ENCODE data around the gene PKP2. TPM values are rescaled to one million over a fixed set of nuclear protein-coding genes. Genes with fewer than 3 reads are reported as not detected.

PKP2 gene
- total and polyA plus RNA-seq, 9 of the 15 experiments (the other 6 are each of a cell fraction or from before 2014, with no cell fraction given), result 1.6 to 4.2 (median 2.8) TPM

- TF ChIP-seq, protein P1, sequence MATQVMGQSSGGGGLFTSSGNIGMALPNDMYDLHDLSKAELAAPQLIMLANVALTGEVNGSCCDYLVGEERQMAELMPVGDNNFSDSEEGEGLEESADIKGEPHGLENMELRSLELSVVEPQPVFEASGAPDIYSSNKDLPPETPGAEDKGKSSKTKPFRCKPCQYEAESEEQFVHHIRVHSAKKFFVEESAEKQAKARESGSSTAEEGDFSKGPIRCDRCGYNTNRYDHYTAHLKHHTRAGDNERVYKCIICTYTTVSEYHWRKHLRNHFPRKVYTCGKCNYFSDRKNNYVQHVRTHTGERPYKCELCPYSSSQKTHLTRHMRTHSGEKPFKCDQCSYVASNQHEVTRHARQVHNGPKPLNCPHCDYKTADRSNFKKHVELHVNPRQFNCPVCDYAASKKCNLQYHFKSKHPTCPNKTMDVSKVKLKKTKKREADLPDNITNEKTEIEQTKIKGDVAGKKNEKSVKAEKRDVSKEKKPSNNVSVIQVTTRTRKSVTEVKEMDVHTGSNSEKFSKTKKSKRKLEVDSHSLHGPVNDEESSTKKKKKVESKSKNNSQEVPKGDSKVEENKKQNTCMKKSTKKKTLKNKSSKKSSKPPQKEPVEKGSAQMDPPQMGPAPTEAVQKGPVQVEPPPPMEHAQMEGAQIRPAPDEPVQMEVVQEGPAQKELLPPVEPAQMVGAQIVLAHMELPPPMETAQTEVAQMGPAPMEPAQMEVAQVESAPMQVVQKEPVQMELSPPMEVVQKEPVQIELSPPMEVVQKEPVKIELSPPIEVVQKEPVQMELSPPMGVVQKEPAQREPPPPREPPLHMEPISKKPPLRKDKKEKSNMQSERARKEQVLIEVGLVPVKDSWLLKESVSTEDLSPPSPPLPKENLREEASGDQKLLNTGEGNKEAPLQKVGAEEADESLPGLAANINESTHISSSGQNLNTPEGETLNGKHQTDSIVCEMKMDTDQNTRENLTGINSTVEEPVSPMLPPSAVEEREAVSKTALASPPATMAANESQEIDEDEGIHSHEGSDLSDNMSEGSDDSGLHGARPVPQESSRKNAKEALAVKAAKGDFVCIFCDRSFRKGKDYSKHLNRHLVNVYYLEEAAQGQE (IDR thresholded peaks at IDR 0.05; ENCODE audit: borderline replicate concordance), result peak; percentile 12; the same call in 1 of the 2 replicates
- TF ChIP-seq, protein P1 (CRISPR knock-in tag; IDR thresholded peaks at IDR 0.05; ENCODE audit: low read depth), result no peak
- TF ChIP-seq EHMT2 (IDR thresholded peaks at IDR 0.05) (no peak), ETS1 (conservative IDR thresholded peaks at IDR 0.05; ENCODE audit: control insufficient read depth, low read depth, low read length) (0 out of 2 replicates have a peak, but pooled peaks have one; percentile 15), PHF8 (IDR thresholded peaks at IDR 0.05; ENCODE audit: borderline replicate concordance, low read length) (peak; percentile 63; the same call in 1 of the 2 replicates), POLR2A (conservative IDR thresholded peaks at IDR 0.05) (peak; percentile 52; the same call in 1 of the 2 replicates), MED1 (CRISPR knock-in tag; IDR thresholded peaks at IDR 0.05; ENCODE audit: borderline replicate concordance) (no peak), ZNF175 (CRISPR knock-in tag; IDR thresholded peaks at IDR 0.05; ENCODE audit: low read depth) (no peak), RB1 (IDR thresholded peaks at IDR 0.05; ENCODE audit: low read depth) (peak; percentile 47; the same call in 1 of the 2 replicates), RBM34 (IDR thresholded peaks at IDR 0.05; ENCODE audit: borderline replicate concordance, insufficient read depth, low read length) (no peak), CC2D1A (IDR thresholded peaks at IDR 0.05) (no peak), PRDM10 (IDR thresholded peaks at IDR 0.05; ENCODE audit: partially characterized antibody) (no peak)
These were observed at the start of gene PKP2 (continued) for GRCh38 chr12:32896432-32897280.
